Keratinocyte (primary cell): ENCODE measurements around the gene CRX. TPM values are rescaled to one million over a fixed set of nuclear protein-coding genes. Genes with fewer than 3 reads are reported as not detected.
A peak's percentile ranks its signal among the peaks of the same experiment; 100 is the strongest.

Source experiments
- DNase-seq: peaks from one replicate; pipeline ENCODE4 v3.0.0-alpha.2; 2011; ENCODE audit warnings: low read depth, missing footprints, low spot score
- FAIRE-seq: peaks from 2 replicates; lab custom pipeline; 2011; peaks lifted over from hg19 to GRCh38; lab: Jason Lieb, UNC
- H2AFZ ChIP-seq: 2 replicates; pipeline ENCODE4 v1.6.0; 2012; ENCODE audit warnings: low read length, control low read depth, inconsistent platforms; ENCODE audit not compliant: control insufficient read depth
- H3K27ac ChIP-seq: 2 replicates; pipeline ENCODE4 v1.5.1; 2011; ENCODE audit warnings: low read length; ENCODE audit not compliant: control insufficient read depth, insufficient read depth
- H3K27me3 ChIP-seq: 3 replicates; pipeline ENCODE4 v1.6.0; 2011; ENCODE audit warnings: low read length; ENCODE audit not compliant: control insufficient read depth, insufficient read depth; ENCODE audit errors: extremely low read depth
- H3K36me3 ChIP-seq, 2 experiments: 2 replicates in 1 of 2; 3 replicates in 1 of 2; pipeline ENCODE4 v1.5.1; 2011; ENCODE audit warnings: low read length in 2 of 2, mild to moderate bottlenecking in 1 of 2; ENCODE audit not compliant: control insufficient read depth in 2 of 2, insufficient read depth in 2 of 2; ENCODE audit errors: extremely low read depth in 1 of 2
- H3K4me1 ChIP-seq: 3 replicates; pipeline ENCODE4 v1.5.1; 2011; ENCODE audit warnings: low read length; ENCODE audit not compliant: control insufficient read depth, insufficient read depth; ENCODE audit errors: extremely low read depth
- H3K4me2 ChIP-seq: 3 replicates; pipeline ENCODE4 v1.6.0; 2011; ENCODE audit warnings: low read depth, low read length; ENCODE audit not compliant: control insufficient read depth, insufficient read depth; ENCODE audit errors: extremely low read depth
- H3K4me3 ChIP-seq, 3 experiments: fragments of 200-600 bp in 1 of 3; sonication (generic) in 1 of 3; 2 replicates in 2 of 3; 3 replicates in 1 of 3; pipeline ENCODE4 v1.5.1; 2011 to 2016; ENCODE audit warnings: low read length in 3 of 3, mild to moderate bottlenecking in 3 of 3, control low read depth in 2 of 3, inconsistent platforms in 1 of 3, low read depth in 1 of 3, mixed read lengths in 1 of 3, mixed run types in 1 of 3, moderate library complexity in 1 of 3; ENCODE audit not compliant: control insufficient read depth in 2 of 3, insufficient read depth in 2 of 3; ENCODE audit errors: extremely low read depth in 1 of 3
- H3K79me2 ChIP-seq: 2 replicates; pipeline ENCODE4 v1.6.0; 2012; ENCODE audit warnings: low read length; ENCODE audit not compliant: control insufficient read depth, insufficient read depth
- H3K9ac ChIP-seq: 3 replicates; pipeline ENCODE4 v1.6.0; 2011; ENCODE audit warnings: low read length; ENCODE audit not compliant: control insufficient read depth, insufficient read depth; ENCODE audit errors: extremely low read depth
- H3K9me1 ChIP-seq: 3 replicates; pipeline ENCODE4 v1.6.0; 2011; ENCODE audit warnings: low read length; ENCODE audit not compliant: control insufficient read depth, insufficient read depth; ENCODE audit errors: extremely low read depth
- H3K9me3 ChIP-seq: 2 replicates; pipeline ENCODE4 v1.5.1; 2012; ENCODE audit warnings: low read depth, low read length; ENCODE audit not compliant: control insufficient read depth
- H4K20me1 ChIP-seq: 3 replicates; pipeline ENCODE4 v1.6.0; 2011; ENCODE audit warnings: low read length; ENCODE audit not compliant: control insufficient read depth, insufficient read depth; ENCODE audit errors: extremely low read depth
- CTCF ChIP-seq, 3 experiments: IDR thresholded peaks in 1 of 3; conservative IDR thresholded peaks in 1 of 3; optimal IDR thresholded peaks in 1 of 3; 2 replicates in 2 of 3; 3 replicates in 1 of 3; pipeline versions ENCODE3 to v1.5.1; 2011; ENCODE audit warnings: low read length in 3 of 3, mild to moderate bottlenecking in 3 of 3, moderate library complexity in 2 of 3, control low read depth in 1 of 3, inconsistent platforms in 1 of 3; ENCODE audit not compliant: insufficient read depth in 2 of 3; ENCODE audit errors: extremely low read depth in 1 of 3
- EZH2 ChIP-seq: IDR thresholded peaks from one replicate; pipeline ENCODE4 v1.6.1; 2012; ENCODE audit warnings: inconsistent platforms, mild to moderate bottlenecking, low read length, moderate library complexity
- dilution Hi-C: fragments of 300-500 bp; cut with MboI; formaldehyde crosslinking; loops from one replicate; pipeline ENCODE4 v1.7.0; 2020; ENCODE audit warnings: low sequenced_read_pairs; ENCODE audit not compliant: extremely low pct_ligation_motif_present
- polyA plus RNA-seq, 5 experiments: library from polyadenylated mRNA; depleted of rRNA in 3 of 5; stranded (reverse) in 3 of 5; stranded (forward) in 1 of 5; unstranded in 1 of 5; fragments of >200 nt; gene quantifications; 1 replicate in 1 of 5; 2 replicates in 3 of 5; 3 replicates in 1 of 5; pipeline versions ENCODE4 v1.2.1 to v1.2.3, GENCODE V29; 2011 to 2012; ENCODE audit warnings: missing spikeins in 2 of 5, low read depth in 1 of 5, low replicate concordance in 1 of 5

The CRX gene
- polyA plus RNA-seq, 1 donor (not counting 4 experiments of a cell fraction or from before 2014, with no cell fraction given) = not detected

- Histone ChIP-seq H3K4me1 (no peaks in the 10 kb centered on the region), H3K9me1 (no peaks in the 10 kb centered on the region), H3K36me3 (no peaks in the 10 kb centered on the region), H3K27ac (no peak overlapping the region), H3K79me2 (no peaks in the 10 kb centered on the region), H3K27me3 (no peaks in the 10 kb centered on the region), H3K9ac (no peak overlapping the region), H2AFZ (no peak overlapping the region), H3K4me3 (no peak overlapping the region), H4K20me1 (no peaks in the 10 kb centered on the region), H3K4me2 (no peak overlapping the region), H3K9me3 (no peaks in the 10 kb centered on the region)
- dilution Hi-C loops = no loop called here
- DNase-seq (peak; percentile 5), FAIRE-seq (no peak)
- TF ChIP-seq CTCF (optimal IDR thresholded peaks at IDR 0.05 in 1 of 3, IDR thresholded peaks at IDR 0.05 in 1 of 3, conservative IDR thresholded peaks at IDR 0.05 in 1 of 3; ENCODE audit: extremely low read depth in 1 of 3, insufficient read depth in 2 of 3, low read length in 3 of 3) (peak; percentile 93 to 95 (median 95)), EZH2 (no peak)
These were observed 41.8 kb downstream of the CRX start for GRCh38 chr19:47863514-47863936.

GRCh38 chr19:47865166-47865565, 43.4 kb downstream of the CRX start:
- no peaks in the 10 kb centered on the region for H3K4me1 ChIP-seq
- H2AFZ ChIP-seq = no peak overlapping the region
- no peaks in the 10 kb centered on the region for H3K36me3 ChIP-seq
- FAIRE-seq (no peak), DNase-seq (no peak)
- H3K9me3 ChIP-seq = no peaks in the 10 kb centered on the region
- dilution Hi-C loops = no loop called here
- H3K27ac ChIP-seq = no peak overlapping the region
- no peak for TF ChIP-seq EZH2
- TF ChIP-seq CTCF (optimal IDR thresholded peaks at IDR 0.05 in 1 of 3, IDR thresholded peaks at IDR 0.05 in 1 of 3, conservative IDR thresholded peaks at IDR 0.05 in 1 of 3; ENCODE audit: extremely low read depth in 1 of 3, insufficient read depth in 2 of 3, low read length in 3 of 3) = no peak
- no peaks in the 10 kb centered on the region for H3K79me2 ChIP-seq
- H3K4me2 ChIP-seq = no peak overlapping the region
- no peaks in the 10 kb centered on the region for H3K27me3 ChIP-seq
- no peaks in the 10 kb centered on the region for H3K9me1 ChIP-seq
- no peak overlapping the region for H3K9ac ChIP-seq
- H4K20me1 ChIP-seq = no peaks in the 10 kb centered on the region
- no peak overlapping the region for H3K4me3 ChIP-seq
